NCI-H1105 treated with DMSO at 0.1 percent for 48 hours (cell line): ENCODE data around the gene TMEM266.

Experiments used
- DNase-seq: peaks from one replicate; lab custom pipeline; 2025; lab: John Stamatoyannopoulos, UW

The TMEM266 gene

DNA sequence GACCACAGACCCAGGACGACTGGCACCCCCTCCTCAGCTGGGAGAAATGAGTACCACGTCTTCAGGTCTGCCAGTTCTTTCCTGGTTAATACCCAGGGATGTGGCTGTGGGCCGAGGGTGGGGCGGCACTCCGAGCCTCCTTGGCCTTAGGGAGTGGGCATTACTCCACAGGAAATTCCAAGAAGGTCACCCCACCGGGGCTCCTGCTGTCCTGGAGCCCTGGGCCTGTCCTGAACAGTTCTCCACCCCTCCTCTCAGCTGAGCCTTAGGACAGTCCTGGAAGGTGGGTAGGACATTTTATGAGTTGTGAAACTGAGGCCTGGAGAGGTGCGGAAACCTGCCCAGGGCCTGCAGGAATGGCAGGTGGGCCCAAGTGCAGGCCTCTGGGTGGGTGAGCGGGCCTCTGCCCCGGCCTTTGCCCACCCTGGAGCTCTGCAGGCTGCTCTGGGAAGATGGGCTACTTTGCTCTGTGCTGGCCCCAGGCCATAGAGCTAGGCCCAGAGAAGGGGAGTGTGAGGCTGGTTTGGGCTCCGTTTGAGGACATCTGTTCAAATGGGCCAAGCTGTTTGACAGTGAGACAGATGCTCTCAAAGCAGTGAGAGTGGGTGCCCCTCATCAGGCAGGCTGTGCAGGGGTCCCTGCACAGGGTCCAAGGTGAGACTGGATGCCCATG is 103.1 kb downstream of the TMEM266 start:
- DNase-seq: no peak

DNA sequence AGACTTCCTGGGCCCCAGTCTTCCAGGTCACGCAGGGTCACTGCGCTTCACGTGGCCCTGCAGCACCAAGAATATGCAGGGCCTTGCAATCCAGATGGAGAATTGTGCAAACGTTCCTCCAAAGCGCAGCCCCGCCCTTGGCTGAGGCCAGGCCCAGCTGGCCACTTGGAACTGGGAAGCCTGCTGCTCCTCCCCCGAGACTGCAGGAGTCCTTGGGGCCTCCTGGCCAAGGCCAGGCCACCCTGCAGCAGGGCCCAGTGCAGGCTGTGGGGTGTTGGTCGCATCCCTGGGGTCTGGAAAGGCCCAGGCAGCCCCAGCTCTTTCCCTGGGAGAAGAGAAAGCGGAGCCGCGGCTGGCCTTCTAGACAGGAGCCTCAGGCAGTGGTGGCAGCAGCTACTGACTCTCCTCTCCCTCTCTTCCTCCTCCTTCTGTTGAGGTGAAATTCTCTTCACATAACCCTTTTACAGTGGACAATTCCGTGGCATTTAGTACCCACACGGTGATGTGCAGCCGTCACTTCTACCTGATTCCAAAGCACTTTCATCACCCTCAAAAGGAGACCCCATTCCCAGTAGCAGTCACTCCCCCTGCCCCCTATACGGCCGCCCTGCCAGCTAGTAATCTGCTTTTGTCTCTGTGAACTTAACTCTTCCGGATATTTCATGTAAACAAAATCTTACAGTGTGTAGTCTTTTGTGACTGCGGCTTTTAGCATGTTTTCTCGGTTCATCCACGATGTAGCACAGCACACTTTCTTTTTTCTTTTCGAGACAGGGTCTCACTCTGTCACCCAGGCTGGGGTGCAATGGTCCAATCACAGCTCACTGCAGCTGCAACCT is 103.9 kb downstream of the TMEM266 start:
- no peak for DNase-seq

DNA sequence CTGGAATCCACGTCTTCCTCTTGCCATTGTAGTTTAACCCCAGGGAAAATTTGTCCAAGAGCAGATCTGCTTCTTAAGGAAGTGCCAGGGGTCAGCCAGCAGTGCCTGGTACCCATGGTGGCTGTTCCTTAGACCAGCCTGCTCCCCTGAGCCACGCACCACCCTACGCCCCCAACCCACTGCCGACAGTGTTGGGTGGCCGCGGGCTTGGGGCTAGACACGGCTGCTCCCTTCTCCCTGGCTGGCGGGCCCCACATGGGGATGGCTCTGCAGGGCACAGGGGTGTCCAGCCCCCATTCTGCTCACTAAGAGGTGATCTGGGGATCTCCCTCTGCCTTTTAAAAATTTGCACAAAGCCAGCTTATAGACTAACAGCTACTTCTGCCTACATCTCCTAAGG is 104.8 kb downstream of the TMEM266 start:
- DNase-seq: no peak

DNA sequence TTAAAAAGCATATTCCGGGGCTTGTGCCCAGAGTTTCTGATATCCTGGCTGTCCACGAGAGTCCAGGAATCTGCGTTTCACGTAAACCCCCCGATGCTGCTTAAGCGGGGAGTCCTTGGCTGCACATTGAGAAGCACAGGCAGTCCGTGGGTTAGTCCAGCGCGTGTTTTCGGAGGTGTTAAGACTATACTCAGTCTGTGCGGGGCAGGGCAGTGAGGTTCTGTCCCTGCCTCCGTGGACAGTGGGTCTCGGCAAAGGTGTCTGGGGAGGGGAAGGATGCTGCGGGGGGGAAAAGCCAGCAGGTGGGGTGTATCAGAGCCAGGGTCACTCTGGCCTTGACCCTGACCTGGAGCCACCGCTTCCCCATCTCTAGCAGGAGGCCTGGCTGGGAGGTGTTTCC is 106.2 kb downstream of the TMEM266 start:
- DNase-seq: no peak

DNA sequence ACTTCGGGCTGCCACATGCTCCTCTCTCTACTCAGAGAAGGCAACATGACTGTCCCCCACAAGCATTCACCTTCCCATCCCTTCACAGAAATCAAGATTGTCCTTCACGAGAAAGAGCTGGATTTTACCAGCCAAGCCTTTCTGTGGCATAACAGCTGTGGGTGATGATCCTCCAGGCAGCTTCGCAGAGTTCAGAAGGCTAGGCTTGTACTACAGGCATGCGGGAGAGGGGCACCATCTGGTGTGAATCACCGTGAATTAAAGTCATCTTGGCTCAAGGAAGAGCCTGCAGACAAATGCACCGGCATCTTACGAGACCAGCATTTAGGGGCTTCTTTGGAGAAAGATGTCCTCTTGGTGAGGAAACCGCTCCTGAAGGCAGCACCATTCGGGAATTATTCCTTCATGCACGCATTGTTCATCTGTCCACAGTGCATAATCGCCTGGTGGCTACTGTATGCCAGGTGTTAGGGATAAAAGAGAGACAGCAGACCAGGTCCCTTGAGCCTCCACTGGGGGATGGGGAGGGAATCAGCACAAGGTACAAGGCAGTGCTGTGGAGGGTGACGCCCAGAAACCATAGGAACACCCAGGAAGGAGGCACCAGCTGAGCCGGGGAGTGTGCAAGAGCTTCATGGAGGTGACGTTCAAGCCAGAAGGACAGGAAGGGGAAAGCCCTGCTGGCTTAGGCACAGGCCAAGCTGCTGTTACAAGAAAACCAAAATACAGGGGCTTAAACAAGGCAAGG is 108.6 kb downstream of the TMEM266 start:
- no peak for DNase-seq

DNA sequence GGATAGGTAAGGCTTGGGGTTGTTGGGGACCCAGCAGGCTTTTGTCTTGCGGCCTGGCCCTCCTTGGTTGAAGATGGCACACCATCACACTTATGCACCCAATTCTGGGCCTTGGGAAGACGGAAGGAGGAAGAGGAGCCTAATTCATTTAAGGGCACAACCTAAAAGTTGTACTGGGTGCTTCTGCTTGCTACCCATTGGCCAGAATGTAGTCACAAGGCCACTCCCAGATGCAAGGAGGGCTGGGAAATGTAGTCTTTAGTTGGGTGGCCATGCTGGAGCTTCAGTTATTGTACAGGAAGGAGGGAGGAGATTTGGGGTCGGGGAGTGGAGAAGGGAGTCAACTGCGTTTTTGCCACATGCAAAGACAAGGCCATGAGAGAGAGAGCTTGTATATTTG is 109.2 kb downstream of the TMEM266 start:
- DNase-seq: no peak

DNA sequence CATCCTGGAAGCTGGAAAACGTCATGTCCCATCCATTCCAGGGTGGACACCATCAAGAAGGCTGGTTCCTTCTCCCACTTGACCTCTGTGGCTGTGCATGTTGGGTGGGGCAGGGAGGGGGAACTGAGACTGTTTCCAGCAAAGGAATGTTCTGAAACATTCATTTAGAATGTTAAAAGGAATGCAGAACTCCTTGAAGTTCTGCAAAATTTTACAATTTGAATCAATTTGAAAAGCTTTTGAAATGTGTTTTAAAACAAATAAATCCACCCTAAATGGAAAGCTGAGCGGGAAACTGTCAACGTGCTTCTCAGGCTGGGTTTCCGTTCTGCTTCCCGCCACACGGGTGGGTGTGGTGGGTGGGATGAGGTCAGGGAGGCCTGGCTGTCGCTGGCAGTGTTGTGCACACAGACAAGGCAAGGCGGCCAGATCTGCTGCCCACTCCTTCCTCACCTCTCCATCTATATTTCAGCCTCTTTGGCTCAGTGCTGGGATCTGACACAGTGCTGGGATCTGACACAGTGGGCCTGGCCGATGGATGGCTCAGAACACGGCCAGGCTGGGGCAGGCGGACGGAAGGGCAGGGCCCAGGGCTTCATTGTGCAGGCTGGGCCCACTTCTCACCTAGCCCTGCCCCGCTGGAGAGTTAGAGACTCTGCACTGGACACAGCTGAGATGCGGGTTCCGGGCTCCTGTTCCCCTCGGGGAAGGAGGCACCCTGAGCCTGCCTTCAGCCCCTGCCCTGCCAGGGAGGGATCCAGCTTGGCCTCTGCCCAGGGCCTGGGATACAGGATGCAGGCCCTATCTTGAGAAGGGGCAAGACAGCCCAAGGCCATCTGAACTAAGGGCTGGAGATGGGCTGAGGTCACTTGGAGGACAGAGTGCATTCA is 110.4 kb downstream of the TMEM266 start:
- DNase-seq: no peak

DNA sequence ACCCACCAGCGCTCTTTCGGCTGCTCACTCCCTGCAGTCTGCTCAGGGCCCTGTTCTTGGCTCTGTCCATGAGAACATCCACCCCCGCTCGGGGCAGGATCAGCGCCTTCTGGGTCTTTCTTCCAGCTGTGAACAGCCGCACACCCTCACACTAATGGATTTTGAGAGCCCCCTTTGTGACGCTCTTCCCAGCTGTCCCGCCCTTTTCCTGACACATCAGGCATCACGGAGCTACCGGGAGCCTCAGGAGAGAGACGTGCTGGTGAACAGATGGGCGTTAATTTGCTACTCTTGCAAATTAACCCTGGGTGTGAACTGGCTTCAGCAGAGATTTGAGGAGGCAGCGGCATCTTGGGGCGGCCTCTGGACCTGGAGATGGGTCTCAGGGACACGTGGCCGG is 113.0 kb downstream of the TMEM266 start:
- no peak for DNase-seq

DNA sequence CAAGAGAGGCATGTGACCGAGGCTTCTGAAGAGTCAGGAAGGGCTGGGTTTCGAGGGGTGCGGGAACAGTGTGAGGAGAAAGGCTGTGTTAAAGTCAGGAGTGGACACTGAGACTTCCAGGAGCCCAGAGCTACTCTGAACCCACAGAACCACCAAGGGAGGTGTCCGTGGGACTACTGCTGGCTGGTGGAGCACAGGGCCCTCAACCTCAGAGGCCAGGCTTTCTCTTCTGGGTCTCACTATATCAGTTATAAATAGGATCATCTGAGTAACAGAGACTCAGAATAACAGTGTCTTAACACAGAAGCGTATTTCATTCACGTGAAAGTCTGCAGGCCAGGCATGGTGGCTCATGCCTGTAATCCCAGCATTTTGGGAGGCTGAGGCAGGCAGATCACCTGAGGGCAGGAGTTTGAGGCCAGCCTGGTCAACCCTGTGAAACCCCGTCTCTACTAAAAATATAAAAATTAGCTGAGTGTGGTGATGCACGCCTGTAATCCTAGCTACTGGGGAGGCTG is 113.6 kb downstream of the TMEM266 start:
- DNase-seq: no peak

DNA sequence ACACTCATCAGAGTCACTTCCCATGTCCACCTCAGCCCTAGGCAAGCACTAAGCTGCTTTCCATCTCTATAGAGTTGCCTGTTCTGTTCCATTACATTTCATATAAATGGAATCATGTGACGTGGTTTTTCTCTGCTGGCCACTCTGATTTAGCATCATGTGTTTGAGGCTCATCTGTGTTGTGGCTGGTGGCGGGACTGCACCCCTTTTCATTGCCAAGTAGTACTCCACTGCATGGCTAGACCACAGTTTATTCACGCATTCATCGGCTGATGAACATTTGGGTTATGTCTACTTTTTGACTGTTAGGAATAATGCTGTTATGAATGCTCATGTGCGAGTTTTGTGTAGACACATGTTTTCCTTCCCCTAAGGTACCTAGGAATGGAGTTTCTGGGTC is 114.9 kb downstream of the TMEM266 start:
- DNase-seq: no peak

DNA sequence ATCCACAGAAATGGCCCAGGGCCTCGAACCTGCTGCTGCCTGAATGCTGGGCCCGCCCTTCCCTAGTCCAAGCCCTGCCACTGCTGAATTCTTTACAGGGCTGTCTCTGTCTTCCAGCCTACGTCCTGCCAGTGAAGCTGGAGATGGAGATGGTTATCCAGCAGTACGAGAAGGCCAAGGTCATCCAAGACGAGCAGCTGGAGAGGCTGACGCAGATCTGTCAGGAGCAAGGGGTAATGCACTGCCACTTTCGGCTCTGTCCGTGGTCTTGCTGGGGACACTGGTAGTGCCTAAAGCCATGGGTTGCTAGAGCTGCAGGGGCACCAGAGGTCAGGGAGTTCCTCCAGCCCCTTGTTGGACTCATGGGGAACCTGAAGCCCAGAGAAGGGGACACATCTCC is 115.7 kb downstream of the TMEM266 start:
- DNase-seq: no peak

DNA sequence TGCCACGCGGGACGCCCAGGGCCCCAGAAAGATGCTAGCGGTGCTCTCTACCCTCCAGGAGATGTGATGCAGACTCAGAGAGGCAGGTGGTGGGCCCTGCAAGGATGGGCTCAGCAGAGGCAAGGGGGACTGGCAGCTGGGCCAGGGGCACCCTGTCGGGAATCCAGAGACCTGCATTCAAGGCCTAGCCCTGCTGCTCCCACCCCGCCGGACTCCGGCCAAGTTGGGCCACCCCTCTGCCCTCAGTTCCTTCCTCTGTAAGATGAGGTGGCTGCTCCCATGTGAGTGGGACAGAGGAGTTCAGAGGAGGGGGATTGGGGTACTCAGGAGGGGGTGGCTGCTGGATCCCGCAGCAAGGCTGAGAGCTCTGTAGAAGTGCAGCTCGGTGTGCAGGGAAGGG is 116.3 kb downstream of the TMEM266 start:
- no peak for DNase-seq

DNA sequence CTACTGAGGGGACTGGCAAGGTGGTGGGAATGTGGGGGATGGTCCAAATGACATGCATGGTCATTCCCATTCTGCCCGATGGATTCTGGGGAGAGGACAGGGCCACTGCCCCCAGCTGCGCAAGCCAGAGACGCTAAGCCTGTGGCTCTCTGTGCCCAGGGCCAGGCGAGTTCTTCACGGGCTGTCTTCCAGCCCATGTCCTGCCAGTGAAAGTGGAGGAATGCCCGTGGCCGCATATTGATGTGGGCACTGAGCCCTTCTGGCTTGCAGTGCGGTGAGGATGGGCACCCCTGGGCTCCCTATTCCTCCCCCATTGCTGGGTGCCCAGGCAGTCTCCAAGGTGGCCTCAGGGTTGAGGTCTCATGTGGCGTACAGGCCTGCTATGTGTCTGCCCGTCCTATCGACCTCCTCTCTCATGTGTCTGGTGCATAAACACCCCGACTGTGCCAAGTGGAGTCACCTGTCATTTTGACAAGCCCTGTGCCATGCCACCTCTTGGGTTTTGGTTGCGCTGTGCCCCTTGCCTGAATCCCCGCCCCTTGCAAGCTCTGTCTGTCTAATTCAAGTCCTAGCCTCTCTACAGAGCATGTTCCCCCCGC is 116.8 kb downstream of the TMEM266 start:
- no peak for DNase-seq

DNA sequence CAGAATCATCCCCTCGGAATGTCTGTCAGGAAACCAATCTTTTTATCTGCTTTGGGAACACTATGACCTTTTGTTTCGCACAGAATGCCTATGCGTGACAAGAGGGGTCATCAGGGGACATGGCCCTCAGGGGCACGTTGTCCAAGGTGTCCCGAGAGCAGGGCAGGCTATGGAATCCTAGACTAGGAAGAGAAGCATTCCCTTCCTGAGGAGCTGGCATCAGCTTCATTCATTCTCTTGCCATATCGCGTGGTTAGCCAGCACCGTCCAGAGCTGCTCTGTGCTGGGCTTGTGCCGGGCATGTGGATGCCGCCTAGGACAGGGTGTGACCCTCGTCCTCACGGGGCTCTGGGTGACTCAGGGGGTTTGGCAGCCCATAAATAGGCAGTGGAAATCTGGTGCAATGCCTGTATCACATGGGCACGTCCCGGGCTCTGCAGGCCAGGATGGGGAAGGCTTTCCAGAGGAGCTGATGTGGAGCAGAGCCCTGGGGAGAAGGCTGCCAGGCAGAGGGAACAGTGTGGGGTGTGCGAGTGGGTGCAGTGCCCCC is 117.8 kb downstream of the TMEM266 start:
- DNase-seq: no peak

DNA sequence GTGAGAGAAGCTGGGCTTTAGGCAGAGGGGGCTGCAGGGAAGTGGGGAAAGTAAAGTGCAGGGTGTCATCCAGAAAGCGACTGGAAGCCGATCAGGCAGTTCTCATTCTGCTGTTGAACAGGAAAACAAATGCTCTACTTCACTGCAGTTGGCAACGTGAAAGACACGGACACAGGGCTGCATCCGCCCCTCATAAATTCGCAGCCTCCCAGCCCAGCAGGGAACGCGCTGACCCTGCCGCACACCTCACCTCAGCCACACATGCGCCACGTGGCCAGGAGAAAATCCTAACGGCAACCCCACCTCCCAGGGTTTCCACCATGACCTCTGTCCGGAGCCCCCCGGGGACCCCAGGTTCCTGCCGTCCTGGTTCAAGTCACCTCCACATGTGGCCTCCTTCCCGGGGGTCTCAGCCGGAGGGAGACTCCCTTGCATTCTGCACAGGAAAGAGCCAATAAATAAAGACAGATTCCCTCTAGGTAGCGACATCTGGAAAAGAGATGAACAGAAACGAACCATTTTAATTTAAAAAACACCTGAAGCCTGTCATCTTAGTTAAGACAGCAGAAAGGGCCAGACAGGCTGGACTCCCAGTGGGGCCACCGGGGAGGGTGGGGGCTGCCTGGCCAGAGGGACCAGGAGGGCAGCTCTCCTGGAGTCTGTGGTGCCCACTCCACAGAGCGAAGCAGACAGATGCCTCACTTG is 118.7 kb downstream of the TMEM266 start:
- DNase-seq: no peak

DNA sequence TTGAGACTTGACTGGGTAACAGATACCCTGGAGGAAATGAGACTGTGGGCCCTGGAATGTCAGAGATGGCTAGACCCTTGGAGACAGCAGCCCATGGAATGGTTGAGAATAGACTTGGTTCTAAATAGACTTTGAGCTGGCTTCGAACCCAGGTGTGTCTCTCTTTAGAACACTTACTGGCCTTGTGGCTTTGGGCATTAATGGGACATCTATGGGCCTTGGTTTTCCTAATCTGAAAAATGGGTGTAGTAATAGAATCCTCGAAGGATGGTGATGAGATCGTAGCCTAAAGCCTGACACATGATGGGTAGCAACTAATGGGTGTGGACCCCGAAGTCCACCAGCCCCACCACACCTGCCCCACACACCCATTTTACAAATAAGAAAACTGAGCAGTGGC is 119.2 kb downstream of the TMEM266 start:
- no peak for DNase-seq

DNA sequence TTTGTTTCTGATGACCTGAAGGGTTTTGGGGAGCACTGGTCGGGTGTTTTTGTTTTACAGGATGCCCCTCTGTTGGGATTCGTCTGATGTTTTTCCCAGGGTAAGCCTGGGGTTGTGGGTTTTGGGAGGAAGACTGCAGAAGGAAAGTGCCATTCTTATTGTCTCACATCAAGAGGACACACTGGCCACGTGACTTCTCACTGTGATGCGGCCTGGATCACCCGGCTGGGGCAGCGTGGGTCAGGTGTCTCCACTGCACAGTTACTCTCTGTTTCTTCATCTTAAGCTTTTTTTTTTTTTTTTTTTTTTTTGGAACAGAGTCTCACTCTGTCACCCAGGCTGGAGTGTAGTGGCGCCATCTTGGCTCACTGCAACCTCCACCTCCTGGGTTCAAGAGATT is 120.5 kb downstream of the TMEM266 start:
- no peak for DNase-seq

DNA sequence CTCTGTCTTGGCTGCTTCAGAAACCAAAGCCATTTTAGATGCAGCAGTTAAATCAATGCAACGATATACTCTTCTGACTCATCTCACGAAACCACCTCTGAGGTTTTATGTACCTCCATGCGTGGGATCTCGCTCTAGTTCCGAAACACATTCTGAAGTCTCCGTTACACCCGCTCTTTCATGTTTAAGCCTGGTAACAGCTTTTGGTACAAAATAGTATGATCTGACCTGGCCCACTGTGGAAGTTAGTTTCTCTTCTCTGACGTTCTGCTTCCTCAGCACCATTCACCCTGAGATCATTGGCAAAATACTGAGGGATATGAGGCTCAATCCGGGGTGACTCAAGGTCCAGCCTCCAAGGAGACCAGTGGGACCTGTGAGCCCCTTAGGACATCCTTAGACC is 121.9 kb downstream of the TMEM266 start:
- no peak for DNase-seq

DNA sequence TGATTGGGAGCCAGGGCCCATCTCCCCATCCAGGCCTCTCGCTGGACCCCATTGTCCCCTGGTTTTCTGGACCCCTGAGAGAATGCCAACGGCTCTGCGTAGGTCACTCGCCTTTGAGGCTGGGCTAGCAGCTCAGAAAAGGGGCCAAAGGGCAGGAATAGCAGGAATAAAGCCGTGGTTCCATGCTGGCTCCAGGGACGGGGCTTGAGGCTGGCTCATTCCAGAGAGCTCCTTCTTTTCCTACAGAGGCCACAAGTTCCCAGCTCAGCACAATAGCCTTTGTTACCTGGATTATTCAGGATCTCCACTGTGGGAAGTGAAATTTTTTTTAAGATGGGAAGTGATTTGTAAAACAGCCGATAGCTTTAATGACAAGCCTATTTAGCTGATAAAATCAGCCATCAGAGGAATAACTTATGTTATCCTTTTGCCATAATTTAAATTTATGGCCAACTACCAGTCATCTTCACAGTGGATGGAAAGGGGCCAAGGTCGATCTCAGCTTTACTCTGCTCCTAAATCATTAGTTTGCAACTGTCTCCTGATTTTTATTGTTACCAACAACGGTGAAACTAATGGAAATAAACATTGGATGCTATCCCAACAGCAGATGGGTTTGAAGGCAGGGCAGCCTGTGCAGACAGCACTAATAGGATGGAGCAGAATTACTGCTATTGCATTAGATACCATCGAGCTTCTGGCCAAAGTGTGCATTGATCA is 124.3 kb downstream of the TMEM266 start:
- peak; percentile 0 for DNase-seq

DNA sequence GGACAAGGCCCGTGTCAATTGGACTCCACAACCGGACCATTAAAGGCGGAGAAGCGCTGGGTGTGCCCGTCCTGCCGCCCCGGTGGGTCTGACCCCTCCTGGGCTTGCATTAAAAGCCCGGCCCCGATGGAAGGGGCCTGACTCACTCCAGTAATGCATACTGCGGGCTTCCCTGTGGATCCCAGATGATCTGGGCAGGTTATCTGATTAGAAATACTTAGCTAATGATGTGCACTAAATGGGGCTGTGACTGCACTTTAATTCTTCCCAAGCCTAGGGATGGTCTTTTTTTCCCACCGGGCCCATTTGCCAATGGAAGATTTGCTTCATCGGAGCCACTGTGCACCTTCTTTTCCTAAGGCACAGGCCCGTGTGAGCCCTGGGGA is 124.9 kb downstream of the TMEM266 start:
- no peak for DNase-seq
